ENCODE data around the gene GABRG3. TPM values are rescaled to one million over a fixed set of nuclear protein-coding genes. Genes with fewer than 3 reads are reported as not detected.

Gene GABRG3
- not detected for total RNA-seq (2021; ENCODE audit: unreplicated experiment)
- not detected in 2 replicates for polyA plus RNA-seq (2012)
- percentile 2 among the genes with signal in this experiment for Bru-seq, nascent RNA
- percentile 1 among the genes with signal in this experiment for BruChase-seq, experiment 1, labeled RNA remaining after a 6-hour chase
- BruChase-seq, experiment 2, labeled RNA remaining after a 2-hour chase: percentile 1 among the genes with signal in this experiment
- long read RNA-seq: 0 reads

DNA sequence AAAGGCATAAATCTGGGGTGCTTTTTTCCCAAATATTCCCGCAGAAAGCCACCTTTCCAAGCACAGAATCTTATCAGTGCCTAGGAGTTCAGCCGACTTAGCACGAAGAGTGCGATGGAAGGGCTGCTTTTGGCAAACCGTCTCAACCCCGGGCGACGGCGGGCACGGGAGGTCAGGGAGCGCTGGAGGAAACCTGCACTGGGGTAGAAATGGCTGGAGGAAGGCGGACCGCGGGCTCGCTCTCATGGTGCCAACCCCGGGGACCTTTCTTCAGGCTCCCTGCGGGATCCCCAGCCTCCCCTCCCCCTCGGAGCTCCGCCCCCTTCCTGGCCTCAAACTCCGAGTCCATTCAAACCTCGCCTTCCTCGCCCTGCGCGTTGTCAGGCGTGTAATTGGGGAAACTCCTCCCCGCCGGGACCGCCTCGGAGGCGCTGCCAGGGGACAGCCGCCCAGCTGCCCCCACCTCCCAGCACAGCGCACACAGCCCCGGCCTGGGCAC is at the start of gene GABRG3:
Gene GABRG3 (plus strand): TSS at position 470 of the 499 bp plus-strand sequence.
- TF ChIP-seq FOSL1 (IDR thresholded peaks at IDR 0.05; ENCODE audit: low read depth) (no peak), TCF7L2 (IDR thresholded peaks at IDR 0.05; ENCODE audit: borderline replicate concordance, extremely low read depth, insufficient read depth, insufficient read length) (no peak), SIN3A (IDR thresholded peaks at IDR 0.05; ENCODE audit: low read depth) (no peak), EZH2 (IDR thresholded peaks at IDR 0.05) (no peak), POLR2A (IDR thresholded peaks at IDR 0.05; ENCODE audit: borderline replicate concordance, extremely low read depth, insufficient read depth, insufficient read length) (no peak), SP1 (IDR thresholded peaks at IDR 0.05; ENCODE audit: low read depth) (no peak), YY1 (IDR thresholded peaks at IDR 0.05; ENCODE audit: extremely low read depth, insufficient replicate concordance, low read depth, low read length) (no peak), CBX3 (IDR thresholded peaks at IDR 0.05; ENCODE audit: low read depth) (no peak), JUND (IDR thresholded peaks at IDR 0.05) (no peak), SRF (IDR thresholded peaks at IDR 0.05; ENCODE audit: low read depth) (no peak), CEBPB (IDR thresholded peaks at IDR 0.05; ENCODE audit: low read depth) (no peak), EZH2phosphoT487 (IDR thresholded peaks at IDR 0.05; ENCODE audit: borderline replicate concordance) (no peak), ELF1 (IDR thresholded peaks at IDR 0.05; ENCODE audit: borderline replicate concordance, low read depth) (no peak), ZFX (IDR thresholded peaks at IDR 0.05) (no peak), POLR2AphosphoS5 (IDR thresholded peaks at IDR 0.05; ENCODE audit: low read depth, low read length) (no peak), CTCF (IDR thresholded peaks at IDR 0.05 in 2 of 3, conservative IDR thresholded peaks at IDR 0.05 in 1 of 3; ENCODE audit: borderline replicate concordance in 1 of 3, insufficient read depth in 1 of 3, low read depth in 2 of 3, low read length in 2 of 3) (no peak), EGR1 (IDR thresholded peaks at IDR 0.05; ENCODE audit: low read depth) (no peak)
- TF ChIP-seq, protein P1, sequence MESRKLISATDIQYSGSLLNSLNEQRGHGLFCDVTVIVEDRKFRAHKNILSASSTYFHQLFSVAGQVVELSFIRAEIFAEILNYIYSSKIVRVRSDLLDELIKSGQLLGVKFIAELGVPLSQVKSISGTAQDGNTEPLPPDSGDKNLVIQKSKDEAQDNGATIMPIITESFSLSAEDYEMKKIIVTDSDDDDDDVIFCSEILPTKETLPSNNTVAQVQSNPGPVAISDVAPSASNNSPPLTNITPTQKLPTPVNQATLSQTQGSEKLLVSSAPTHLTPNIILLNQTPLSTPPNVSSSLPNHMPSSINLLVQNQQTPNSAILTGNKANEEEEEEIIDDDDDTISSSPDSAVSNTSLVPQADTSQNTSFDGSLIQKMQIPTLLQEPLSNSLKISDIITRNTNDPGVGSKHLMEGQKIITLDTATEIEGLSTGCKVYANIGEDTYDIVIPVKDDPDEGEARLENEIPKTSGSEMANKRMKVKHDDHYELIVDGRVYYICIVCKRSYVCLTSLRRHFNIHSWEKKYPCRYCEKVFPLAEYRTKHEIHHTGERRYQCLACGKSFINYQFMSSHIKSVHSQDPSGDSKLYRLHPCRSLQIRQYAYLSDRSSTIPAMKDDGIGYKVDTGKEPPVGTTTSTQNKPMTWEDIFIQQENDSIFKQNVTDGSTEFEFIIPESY (IDR thresholded peaks at IDR 0.05; ENCODE audit: extremely low read depth, insufficient replicate concordance, low read length): no peak
- TF ChIP-seq, protein P2, sequence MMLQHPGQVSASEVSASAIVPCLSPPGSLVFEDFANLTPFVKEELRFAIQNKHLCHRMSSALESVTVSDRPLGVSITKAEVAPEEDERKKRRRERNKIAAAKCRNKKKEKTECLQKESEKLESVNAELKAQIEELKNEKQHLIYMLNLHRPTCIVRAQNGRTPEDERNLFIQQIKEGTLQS (IDR thresholded peaks at IDR 0.05): no peak
- POLR2A ChIA-PET: no interaction called here
- H3K4me1 ChIP-seq (ENCODE audit: control insufficient read depth in 1 of 2, insufficient read depth in 2 of 2, low read length in 2 of 2): no peaks in the 10 kb centered on the region
- H4K20me1 ChIP-seq (ENCODE audit: insufficient read depth): no peaks in the 10 kb centered on the region
- no peak within 1 kb of the TSS for H3K4me2 ChIP-seq (ENCODE audit: low read length)
- H3K79me2 ChIP-seq (ENCODE audit: insufficient read depth, low read length): no peaks in the 10 kb centered on the region
- no peak within 1 kb of the TSS for H3K4me3 ChIP-seq (replicated peaks in 1 of 2; ENCODE audit: low read depth in 1 of 2, low read length in 2 of 2)
- RAD21 ChIA-PET (ENCODE audit: low non-redundant PET in 1 of 2, low total read pairs in 2 of 2, uncharacterized antibody in 2 of 2, unreplicated experiment in 2 of 2): no interaction called here
- ATAC-seq (no peak), DNase-seq (ENCODE audit: low read depth, low spot score) (no peak)
- H3K27ac ChIP-seq (ENCODE audit: low read depth, low read length): no peak within 1 kb of the TSS
- H3K36me3 ChIP-seq (ENCODE audit: control insufficient read depth in 1 of 2, insufficient read depth in 2 of 2, low read length in 2 of 2): no peaks in the 10 kb centered on the region
- intact Hi-C loops (cut with micrococcal nuclease): no loop called here
- H3K9ac ChIP-seq (ENCODE audit: low read length): no peak within 1 kb of the TSS
- BruUV-seq (replicated peaks): no TSS peak
- no peak within 1 kb of the TSS for H2AFZ ChIP-seq (ENCODE audit: low read depth, low read length, poor library complexity, severe bottlenecking)
- H3K9me3 ChIP-seq (ENCODE audit: control insufficient read depth in 1 of 2, insufficient read depth in 1 of 2, low read depth in 1 of 2, low read length in 2 of 2): peaks cover 11 to 21% of the 10 kb centered on the region in 2 experiments; a peak in 2 of 4 replicates
- no peaks in the 10 kb centered on the region for H3K9me2 ChIP-seq (ENCODE audit: insufficient read depth)
- no peaks in the 10 kb centered on the region for H3K27me3 ChIP-seq (ENCODE audit: insufficient read depth, low read length)
- CTCF ChIA-PET: no interaction called here

Measured in HCT116 (cell line).